Fibroblast of the aortic adventitia (primary cell): ENCODE measurements around the gene THPO. TPM values are rescaled to one million over a fixed set of nuclear protein-coding genes. Genes with fewer than 3 reads are reported as not detected.
A peak's percentile ranks its signal among the peaks of the same experiment; 100 is the strongest.

Experiments used
- DNase-seq: peaks from one replicate; pipeline ENCODE4 v3.0.0-alpha.2; 2010; ENCODE audit warnings: low read depth
- H3K4me3 ChIP-seq: 2 replicates; pipeline ENCODE4 v1.5.1; 2011; ENCODE audit warnings: low read depth, mild to moderate bottlenecking, control low read depth, low read length, moderate library complexity
- CTCF ChIP-seq: IDR thresholded peaks from 2 replicates; pipeline ENCODE4 v1.5.1; 2011; ENCODE audit warnings: mild to moderate bottlenecking, low read length, control low read depth, inconsistent platforms; ENCODE audit not compliant: insufficient read depth
- total RNA-seq: library from RNA; depleted of rRNA; stranded (reverse); fragments of >200 nt; gene quantifications from 2 replicates; pipeline ENCODE4 v1.2.3, GENCODE V29; 2012; ENCODE audit warnings: low replicate concordance

The THPO gene
- total RNA-seq, 1 donor: not detected

GRCh38 chr3:184354754-184355153 is 23.3 kb downstream of the THPO start:
- TF ChIP-seq CTCF: no peak
- DNase-seq: no peak
- H3K4me3 ChIP-seq: no peak overlapping the region

- no peak overlapping the region for H3K4me3 ChIP-seq
- DNase-seq: no peak
- peak; percentile 85 for TF ChIP-seq CTCF
Observed at GRCh38 chr3:184354121-184354728, 23.8 kb downstream of the THPO start.

GRCh38 chr3:184353546-184353941 is 24.5 kb downstream of the THPO start:
- no peak for TF ChIP-seq CTCF
- H3K4me3 ChIP-seq: no peak overlapping the region
- DNase-seq: no peak

- no peak for TF ChIP-seq CTCF
Observed at GRCh38 chr3:184352897-184353545, 25.0 kb downstream of the THPO start.

GRCh38 chr3:184352149-184352785 is 25.7 kb downstream of the THPO start:
- DNase-seq: no peak
- H3K4me3 ChIP-seq: no peak overlapping the region
- no peak for TF ChIP-seq CTCF

More at GRCh38 chr3:184352897-184353545, 25.0 kb downstream of the THPO start:
- DNase-seq: no peak
- no peak overlapping the region for H3K4me3 ChIP-seq

- DNase-seq: no peak
- no peak overlapping the region for H3K4me3 ChIP-seq
- no peak for TF ChIP-seq CTCF
Observed at GRCh38 chr3:184351511-184352148, 26.4 kb downstream of the THPO start.
